ENCODE measurements around the gene ADAM12.
"Not testable (repeated sequence)": the region's sequence is repeated elsewhere in the genome, so short reads cannot be mapped to it uniquely, and the experiment has no call there.

ADAM12 gene

DNA sequence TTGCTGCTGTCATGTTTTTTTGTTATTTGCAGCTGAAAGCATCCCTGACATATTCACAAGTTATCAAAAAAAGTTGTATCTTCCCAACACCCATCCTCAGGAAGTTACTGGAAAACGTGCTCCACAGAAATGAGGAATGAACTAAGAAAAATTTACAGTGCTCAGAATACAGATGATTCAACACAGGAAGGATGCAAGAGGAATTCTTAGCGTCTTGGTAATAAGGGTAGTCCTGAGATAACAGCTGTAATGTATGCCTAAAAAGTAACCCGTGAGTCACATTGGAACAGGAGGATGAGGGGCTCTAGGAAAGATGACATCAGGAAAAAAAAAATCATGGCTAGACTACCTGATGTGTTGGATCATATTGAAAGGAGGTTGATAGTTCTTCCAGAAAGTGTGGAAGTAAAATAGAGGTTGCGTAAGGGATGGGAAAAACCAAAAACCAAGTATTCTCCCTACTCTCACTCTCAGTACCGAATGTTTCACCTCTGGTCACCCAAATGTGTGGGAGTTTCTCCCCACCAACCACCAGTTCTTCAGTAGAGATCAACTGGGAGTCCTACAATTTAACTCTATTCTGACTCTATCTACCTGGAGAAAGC, 3.9 kb downstream of the ADAM12 start:
- H4K20me1 ChIP-seq (ENCODE audit: insufficient read depth, low read length), result no peaks in the 10 kb centered on the region
- ATAC-seq (ENCODE audit: insufficient read depth, low read depth) (no peak), DNase-seq (no peak)
- H3K27ac ChIP-seq (ENCODE audit: low read length), result no peak overlapping the region
- TF ChIP-seq, protein P1, sequence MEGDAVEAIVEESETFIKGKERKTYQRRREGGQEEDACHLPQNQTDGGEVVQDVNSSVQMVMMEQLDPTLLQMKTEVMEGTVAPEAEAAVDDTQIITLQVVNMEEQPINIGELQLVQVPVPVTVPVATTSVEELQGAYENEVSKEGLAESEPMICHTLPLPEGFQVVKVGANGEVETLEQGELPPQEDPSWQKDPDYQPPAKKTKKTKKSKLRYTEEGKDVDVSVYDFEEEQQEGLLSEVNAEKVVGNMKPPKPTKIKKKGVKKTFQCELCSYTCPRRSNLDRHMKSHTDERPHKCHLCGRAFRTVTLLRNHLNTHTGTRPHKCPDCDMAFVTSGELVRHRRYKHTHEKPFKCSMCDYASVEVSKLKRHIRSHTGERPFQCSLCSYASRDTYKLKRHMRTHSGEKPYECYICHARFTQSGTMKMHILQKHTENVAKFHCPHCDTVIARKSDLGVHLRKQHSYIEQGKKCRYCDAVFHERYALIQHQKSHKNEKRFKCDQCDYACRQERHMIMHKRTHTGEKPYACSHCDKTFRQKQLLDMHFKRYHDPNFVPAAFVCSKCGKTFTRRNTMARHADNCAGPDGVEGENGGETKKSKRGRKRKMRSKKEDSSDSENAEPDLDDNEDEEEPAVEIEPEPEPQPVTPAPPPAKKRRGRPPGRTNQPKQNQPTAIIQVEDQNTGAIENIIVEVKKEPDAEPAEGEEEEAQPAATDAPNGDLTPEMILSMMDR (IDR thresholded peaks at IDR 0.05; ENCODE audit: borderline replicate concordance, extremely low read depth, low read length, poor library complexity, severe bottlenecking), result no peak
- TF ChIP-seq EZH2 (IDR thresholded peaks at IDR 0.05; ENCODE audit: borderline replicate concordance, low read depth, low read length, severe bottlenecking), result no peak
- H3K4me3 ChIP-seq (ENCODE audit: low read depth in 1 of 2, low read length in 2 of 2), result no peak overlapping the region
- no peaks in the 10 kb centered on the region for H3K79me2 ChIP-seq (ENCODE audit: insufficient read depth, low read length)
- H3K4me2 ChIP-seq (ENCODE audit: insufficient read depth, low read length), result no peak overlapping the region
- no peak overlapping the region for H3K9ac ChIP-seq (ENCODE audit: low read depth, low read length)
- no peaks in the 10 kb centered on the region for H3K27me3 ChIP-seq (ENCODE audit: insufficient read depth, low read length, poor library complexity)
- no peak overlapping the region for H2AFZ ChIP-seq (ENCODE audit: low read depth, low read length)
- peaks cover 4% of the 10 kb centered on the region for H3K9me3 ChIP-seq (ENCODE audit: insufficient read depth, low read length, severe bottlenecking)
- no peaks in the 10 kb centered on the region for H3K36me3 ChIP-seq (ENCODE audit: insufficient read depth, low read length)
- H3K4me1 ChIP-seq (ENCODE audit: insufficient read depth, low read length), result no peaks in the 10 kb centered on the region

DNA sequence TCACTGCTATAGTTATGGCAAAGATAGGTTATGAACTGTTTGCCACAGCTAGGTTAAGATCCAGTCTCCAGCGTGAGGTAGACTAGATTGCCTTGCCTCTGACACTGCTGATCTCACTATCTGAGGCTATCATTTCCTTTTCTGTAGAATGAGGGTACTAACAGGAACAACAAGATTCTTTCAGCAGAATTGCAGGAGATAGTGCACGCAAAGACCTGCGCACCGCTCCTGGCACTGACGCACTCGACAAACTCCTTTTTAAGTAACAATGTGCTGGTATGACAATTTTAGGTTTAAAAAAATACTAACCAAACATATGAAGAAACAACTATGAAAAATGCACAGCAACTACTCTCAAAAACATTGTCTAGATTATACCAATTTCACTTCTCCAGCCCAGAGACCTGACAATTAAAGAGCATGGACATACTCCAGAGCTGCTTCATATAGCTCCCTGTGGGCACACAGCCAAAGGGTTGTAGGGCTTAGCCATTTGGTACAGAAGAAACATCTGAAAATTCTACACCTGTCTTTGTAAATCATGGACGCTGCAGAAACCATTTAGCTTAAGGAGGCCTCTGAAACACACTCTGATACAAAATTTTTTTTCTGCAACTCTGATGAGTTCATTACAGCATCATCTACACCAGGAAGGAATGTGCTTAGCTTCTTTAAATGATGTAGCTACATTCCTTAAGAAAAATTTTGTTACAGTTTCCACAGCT, 7.8 kb downstream of the ADAM12 start:
- TF ChIP-seq, protein P1 (IDR thresholded peaks at IDR 0.05; ENCODE audit: borderline replicate concordance, extremely low read depth, low read length, poor library complexity, severe bottlenecking), result no peak
- no peak for TF ChIP-seq EZH2 (IDR thresholded peaks at IDR 0.05; ENCODE audit: borderline replicate concordance, low read depth, low read length, severe bottlenecking)
- H3K9ac ChIP-seq (ENCODE audit: low read depth, low read length), result no peak overlapping the region
- H3K4me3 ChIP-seq (ENCODE audit: low read depth in 1 of 2, low read length in 2 of 2), result no peak overlapping the region
- H3K79me2 ChIP-seq (ENCODE audit: insufficient read depth, low read length), result no peaks in the 10 kb centered on the region
- H3K27ac ChIP-seq (ENCODE audit: low read length), result no peak overlapping the region
- no peaks in the 10 kb centered on the region for H3K4me1 ChIP-seq (ENCODE audit: insufficient read depth, low read length)
- H2AFZ ChIP-seq (ENCODE audit: low read depth, low read length), result no peak overlapping the region
- H3K36me3 ChIP-seq (ENCODE audit: insufficient read depth, low read length), result no peaks in the 10 kb centered on the region
- H4K20me1 ChIP-seq (ENCODE audit: insufficient read depth, low read length), result no peaks in the 10 kb centered on the region
- no peak for DNase-seq
- no peaks in the 10 kb centered on the region for H3K9me3 ChIP-seq (ENCODE audit: insufficient read depth, low read length, severe bottlenecking)
- H3K27me3 ChIP-seq (ENCODE audit: insufficient read depth, low read length, poor library complexity), result no peaks in the 10 kb centered on the region
- no peak overlapping the region for H3K4me2 ChIP-seq (ENCODE audit: insufficient read depth, low read length)
- ATAC-seq (ENCODE audit: insufficient read depth, low read depth), result no peak

DNA sequence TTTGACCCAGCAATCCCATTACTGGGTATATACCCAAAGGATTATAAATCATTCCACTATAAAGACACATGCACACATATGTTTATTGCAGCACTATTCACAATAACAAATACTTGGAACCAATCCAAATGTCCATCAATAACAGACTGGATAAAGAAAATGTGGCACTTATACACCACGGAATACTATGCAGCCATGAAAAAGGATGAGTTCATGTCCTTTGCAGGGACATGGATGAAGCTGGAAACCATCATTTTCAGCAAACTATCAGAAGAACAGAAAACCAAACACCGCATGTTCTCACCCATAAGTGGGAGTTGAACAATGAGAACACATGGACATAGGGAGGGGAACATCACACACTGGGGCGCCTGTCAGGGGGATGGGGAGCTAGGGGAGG, 9.1 kb downstream of the ADAM12 start:
- H3K4me3 ChIP-seq (ENCODE audit: low read depth in 1 of 2, low read length in 2 of 2); H3K36me3 ChIP-seq (ENCODE audit: insufficient read depth, low read length); H3K4me1 ChIP-seq (ENCODE audit: insufficient read depth, low read length); ATAC-seq (ENCODE audit: insufficient read depth, low read depth); H3K27me3 ChIP-seq (ENCODE audit: insufficient read depth, low read length, poor library complexity); H3K79me2 ChIP-seq (ENCODE audit: insufficient read depth, low read length); H3K4me2 ChIP-seq (ENCODE audit: insufficient read depth, low read length); DNase-seq; H4K20me1 ChIP-seq (ENCODE audit: insufficient read depth, low read length); H3K9ac ChIP-seq (ENCODE audit: low read depth, low read length); H2AFZ ChIP-seq (ENCODE audit: low read depth, low read length); H3K27ac ChIP-seq (ENCODE audit: low read length); H3K9me3 ChIP-seq (ENCODE audit: insufficient read depth, low read length, severe bottlenecking): not testable (repeated sequence)

DNA sequence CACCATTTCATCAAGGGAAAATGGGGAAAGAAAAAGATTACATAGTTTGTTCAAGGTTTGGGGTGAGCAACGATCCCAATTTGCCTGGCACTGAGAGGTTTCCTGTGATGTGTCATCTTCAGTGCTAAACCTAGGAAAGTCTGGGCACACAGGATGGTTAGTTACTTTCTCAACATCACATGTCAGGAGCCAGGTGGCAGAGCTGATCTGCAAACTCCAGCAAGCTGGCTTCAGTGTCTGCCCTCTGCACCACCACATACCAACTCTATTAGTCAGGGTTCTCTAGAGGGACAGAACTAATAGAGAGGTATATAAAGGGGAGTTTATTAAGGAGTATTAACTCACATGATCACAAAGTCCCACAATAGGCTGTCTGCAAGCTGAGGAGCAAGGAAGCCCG, 11.3 kb downstream of the ADAM12 start:
- Histone ChIP-seq H3K27ac (ENCODE audit: low read length) (no peak overlapping the region), H3K9me3 (ENCODE audit: insufficient read depth, low read length, severe bottlenecking) (no peaks in the 10 kb centered on the region), H3K4me2 (ENCODE audit: insufficient read depth, low read length) (no peak overlapping the region), H3K27me3 (ENCODE audit: insufficient read depth, low read length, poor library complexity) (no peaks in the 10 kb centered on the region), H3K4me1 (ENCODE audit: insufficient read depth, low read length) (no peaks in the 10 kb centered on the region), H3K4me3 (ENCODE audit: low read depth in 1 of 2, low read length in 2 of 2) (no peak overlapping the region), H3K79me2 (ENCODE audit: insufficient read depth, low read length) (no peaks in the 10 kb centered on the region), H4K20me1 (ENCODE audit: insufficient read depth, low read length) (no peaks in the 10 kb centered on the region), H3K9ac (ENCODE audit: low read depth, low read length) (no peak overlapping the region), H3K36me3 (ENCODE audit: insufficient read depth, low read length) (no peaks in the 10 kb centered on the region), H2AFZ (ENCODE audit: low read depth, low read length) (no peak overlapping the region)
- TF ChIP-seq, protein P1 (IDR thresholded peaks at IDR 0.05; ENCODE audit: borderline replicate concordance, extremely low read depth, low read length, poor library complexity, severe bottlenecking), result no peak
- TF ChIP-seq EZH2 (IDR thresholded peaks at IDR 0.05; ENCODE audit: borderline replicate concordance, low read depth, low read length, severe bottlenecking), result no peak
- DNase-seq, result no peak
- ATAC-seq (ENCODE audit: insufficient read depth, low read depth), result no peak
